Caco-2 (cell line): Measurements from ENCODE around the gene R3HCC1L. TPM values are rescaled to one million over a fixed set of nuclear protein-coding genes. Genes with fewer than 3 reads are reported as not detected.
A peak's percentile ranks its signal among the peaks of the same experiment; 100 is the strongest.

Experiments used
- BruUV-seq: library from RNA; stranded (reverse); fragments of 400-500 nt; replicated peaks from 2 replicates; lab custom pipeline; 2021; lab: Mats Ljungman, UMichigan
- CTCF ChIA-PET: fragments of 300-600 bp; sonication (Branson Sonifier 250); formaldehyde crosslinking; loops from one replicate; lab custom pipeline; 2022; ENCODE audit warnings: antibody characterized with exemption; lab: Charles Lee
- POLR2A ChIA-PET: fragments of 300-600 bp; sonication (Branson Sonifier 250); formaldehyde crosslinking; loops from one replicate; lab custom pipeline; 2022; ENCODE audit warnings: antibody characterized with exemption; lab: Charles Lee
- DNase-seq, 2 experiments: peaks; one replicate each; pipeline versions ENCODE4 v3.0.0 to v3.0.0-alpha.2; 2020 to 2022
- H3K27me3 ChIP-seq: replicated peaks from 2 replicates; pipeline ENCODE4 v1.6.0; 2011; ENCODE audit warnings: low read length; ENCODE audit not compliant: control insufficient read depth, insufficient read depth
- H3K36me3 ChIP-seq: 2 replicates; pipeline ENCODE4 v1.5.1; 2011; ENCODE audit warnings: low read length; ENCODE audit not compliant: control insufficient read depth, insufficient read depth
- H3K4me1 ChIP-seq: fragments of 250-450 bp; sonication (Bioruptor Pico); 2 replicates; pipeline ENCODE4 v1.5.1; 2020; ENCODE audit warnings: mild to moderate bottlenecking
- H3K4me3 ChIP-seq: 2 replicates; pipeline ENCODE4 v1.5.1; 2011; ENCODE audit warnings: low read depth, mild to moderate bottlenecking, control low read depth, low read length
- H3K9me3 ChIP-seq: fragments of 250-450 bp; sonication (Bioruptor Pico); 2 replicates; pipeline ENCODE4 v1.5.1; 2020; ENCODE audit warnings: mild to moderate bottlenecking, moderate library complexity
- H3K27ac Mint-ChIP-seq: one replicate; pipeline ENCODE4 v1.8.0; 2022; ENCODE audit warnings: mixed read lengths; ENCODE audit not compliant: unreplicated experiment
- H3K27me3 Mint-ChIP-seq: one replicate; pipeline ENCODE4 v1.8.0; 2022; ENCODE audit warnings: mixed read lengths; ENCODE audit not compliant: insufficient read depth, unreplicated experiment
- H3K36me3 Mint-ChIP-seq: one replicate; pipeline ENCODE4 v1.8.0; 2022; ENCODE audit warnings: mild to moderate bottlenecking, mixed read lengths; ENCODE audit not compliant: insufficient read depth, unreplicated experiment
- H3K4me1 Mint-ChIP-seq: one replicate; pipeline ENCODE4 v1.8.0; 2022; ENCODE audit warnings: low read depth, mixed read lengths; ENCODE audit not compliant: unreplicated experiment
- H3K4me3 Mint-ChIP-seq: one replicate; pipeline ENCODE4 v1.8.0; 2022; ENCODE audit warnings: mild to moderate bottlenecking, moderate library complexity, mixed read lengths; ENCODE audit not compliant: unreplicated experiment
- H3K9me3 Mint-ChIP-seq: one replicate; pipeline ENCODE4 v1.8.0; 2022; ENCODE audit warnings: mixed read lengths; ENCODE audit not compliant: unreplicated experiment
- intact Hi-C: fragments of 100-400 bp; cut with micrococcal nuclease; formaldehyde crosslinking; loops from one replicate; pipeline ENCODE4 v1.10.0; 2022; ENCODE audit not compliant: unreplicated experiment
- total RNA-seq: library from RNA; stranded (reverse); gene quantifications from 2 replicates; pipeline ENCODE4 v1.2.3, GENCODE V29; 2022
- TF ChIP-seq, protein P1 (sequence below), 2 experiments: fragments of 200-600 bp in 1 of 2; IDR thresholded peaks; 1 replicate in 1 of 2; 2 replicates in 1 of 2; pipeline versions ENCODE4 v1.5.1 to v1.8.0; 2011 to 2022; ENCODE audit warnings: antibody characterized with exemption in 1 of 2, control low read depth in 1 of 2, inconsistent platforms in 1 of 2, low read depth in 1 of 2, low read length in 1 of 2, mild to moderate bottlenecking in 1 of 2, moderate library complexity in 1 of 2; ENCODE audit not compliant: insufficient read depth in 1 of 2, severe bottlenecking in 1 of 2, unreplicated experiment in 1 of 2

Gene R3HCC1L
- total RNA-seq, 1 experiment from 2014 or later = 16.5 TPM

DNA sequence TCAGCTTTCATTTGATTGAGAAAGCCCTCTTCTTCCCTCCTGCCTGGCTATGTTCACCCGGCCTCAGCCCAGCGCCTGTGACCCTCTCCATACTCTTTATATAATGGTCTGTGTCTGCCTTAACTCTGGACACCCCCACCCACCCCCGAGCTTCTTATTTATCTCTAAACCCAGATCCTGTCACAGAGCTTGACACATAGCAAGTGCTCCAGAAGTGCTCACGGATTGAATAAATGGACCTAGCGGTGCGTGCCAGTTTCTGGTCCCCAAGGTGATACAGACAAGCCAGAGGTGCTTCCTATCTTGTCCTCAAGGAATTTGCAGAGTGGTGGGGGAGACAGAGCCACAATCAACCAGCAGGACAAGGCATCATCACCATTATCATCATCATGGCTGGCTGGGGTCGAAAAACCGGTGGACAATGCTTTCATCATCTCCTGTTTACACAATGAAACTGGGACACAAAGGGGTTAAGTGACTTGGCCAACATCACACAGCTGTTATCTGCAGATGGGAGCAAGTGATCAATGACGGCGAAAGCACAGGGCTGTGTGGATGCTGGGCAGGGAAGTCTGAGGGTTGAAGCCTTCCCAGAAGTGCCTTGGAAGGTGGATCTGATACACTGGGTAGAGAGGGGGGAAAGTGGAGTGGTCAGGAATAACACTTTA, 135.8 kb downstream of the R3HCC1L start:
- Histone ChIP-seq H3K4me3 (no peak overlapping the region), H3K4me1 (peaks cover 28% of the 10 kb centered on the region), H3K9me3 (no peaks in the 10 kb centered on the region), H3K36me3 (no peaks in the 10 kb centered on the region), H3K27me3 (no peaks in the 10 kb centered on the region)
- Mint-ChIP-seq H3K4me1 (peaks cover 37% of the 10 kb centered on the region), H3K36me3 (peaks cover 4% of the 10 kb centered on the region), H3K27me3 (no peaks in the 10 kb centered on the region), H3K27ac (peak overlapping the region; percentile 77), H3K9me3 (no peaks in the 10 kb centered on the region), H3K4me3 (peak overlapping the region; percentile 8)
- ChIA-PET POLR2A (no interaction called here), CTCF (no interaction called here)
- no TSS peak for BruUV-seq
- TF ChIP-seq, protein P1, sequence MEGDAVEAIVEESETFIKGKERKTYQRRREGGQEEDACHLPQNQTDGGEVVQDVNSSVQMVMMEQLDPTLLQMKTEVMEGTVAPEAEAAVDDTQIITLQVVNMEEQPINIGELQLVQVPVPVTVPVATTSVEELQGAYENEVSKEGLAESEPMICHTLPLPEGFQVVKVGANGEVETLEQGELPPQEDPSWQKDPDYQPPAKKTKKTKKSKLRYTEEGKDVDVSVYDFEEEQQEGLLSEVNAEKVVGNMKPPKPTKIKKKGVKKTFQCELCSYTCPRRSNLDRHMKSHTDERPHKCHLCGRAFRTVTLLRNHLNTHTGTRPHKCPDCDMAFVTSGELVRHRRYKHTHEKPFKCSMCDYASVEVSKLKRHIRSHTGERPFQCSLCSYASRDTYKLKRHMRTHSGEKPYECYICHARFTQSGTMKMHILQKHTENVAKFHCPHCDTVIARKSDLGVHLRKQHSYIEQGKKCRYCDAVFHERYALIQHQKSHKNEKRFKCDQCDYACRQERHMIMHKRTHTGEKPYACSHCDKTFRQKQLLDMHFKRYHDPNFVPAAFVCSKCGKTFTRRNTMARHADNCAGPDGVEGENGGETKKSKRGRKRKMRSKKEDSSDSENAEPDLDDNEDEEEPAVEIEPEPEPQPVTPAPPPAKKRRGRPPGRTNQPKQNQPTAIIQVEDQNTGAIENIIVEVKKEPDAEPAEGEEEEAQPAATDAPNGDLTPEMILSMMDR (IDR thresholded peaks at IDR 0.05; ENCODE audit: insufficient read depth in 1 of 2, low read depth in 1 of 2, low read length in 1 of 2, severe bottlenecking in 1 of 2, unreplicated experiment in 1 of 2) = no peak
- DNase-seq = peak in 1 of 2 experiments; percentile 41
- intact Hi-C loops = loop anchor here (2.0 kb wide), 1 partner anchor 39 kb away; no protein-coding TSS in a partner anchor

DNA sequence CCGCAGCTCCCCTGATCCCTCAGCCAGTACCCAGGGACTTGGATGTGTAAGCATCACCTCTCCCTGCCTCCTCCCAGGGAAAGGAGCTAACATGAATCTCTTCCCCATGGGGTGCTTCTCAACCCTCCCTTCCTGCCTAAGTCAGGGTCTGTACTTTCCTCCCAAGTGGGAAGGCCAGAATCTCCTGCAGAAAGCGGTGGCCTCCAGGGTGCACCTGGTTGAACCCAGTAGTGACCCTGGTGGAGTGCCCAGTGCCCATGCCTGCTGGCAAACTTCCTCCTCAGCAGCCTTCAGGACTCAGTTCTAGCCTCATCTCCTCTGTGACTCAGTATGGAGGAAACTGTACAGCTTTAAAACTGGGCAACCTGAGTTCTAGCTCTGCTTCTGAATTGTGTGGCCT, 136.3 kb downstream of the R3HCC1L start:
- BruUV-seq = no TSS peak
- Histone ChIP-seq H3K27me3 (no peaks in the 10 kb centered on the region), H3K36me3 (no peaks in the 10 kb centered on the region), H3K4me1 (peaks cover 28% of the 10 kb centered on the region), H3K4me3 (no peak overlapping the region), H3K9me3 (no peaks in the 10 kb centered on the region)
- H3K27ac Mint-ChIP-seq = no peak overlapping the region
- H3K27me3 Mint-ChIP-seq = no peaks in the 10 kb centered on the region
- H3K36me3 Mint-ChIP-seq = peaks cover 4% of the 10 kb centered on the region
- ChIA-PET CTCF (no interaction called here), POLR2A (no interaction called here)
- intact Hi-C loops = loop anchor here (2.0 kb wide), 1 partner anchor 38 kb away; no protein-coding TSS in a partner anchor
- TF ChIP-seq, protein P1 (IDR thresholded peaks at IDR 0.05; ENCODE audit: insufficient read depth in 1 of 2, low read depth in 1 of 2, low read length in 1 of 2, severe bottlenecking in 1 of 2, unreplicated experiment in 1 of 2) = no peak
- H3K9me3 Mint-ChIP-seq = peaks cover 5% of the 10 kb centered on the region
- H3K4me3 Mint-ChIP-seq = no peak overlapping the region
- peaks cover 36% of the 10 kb centered on the region for H3K4me1 Mint-ChIP-seq
- no peak for DNase-seq

DNA sequence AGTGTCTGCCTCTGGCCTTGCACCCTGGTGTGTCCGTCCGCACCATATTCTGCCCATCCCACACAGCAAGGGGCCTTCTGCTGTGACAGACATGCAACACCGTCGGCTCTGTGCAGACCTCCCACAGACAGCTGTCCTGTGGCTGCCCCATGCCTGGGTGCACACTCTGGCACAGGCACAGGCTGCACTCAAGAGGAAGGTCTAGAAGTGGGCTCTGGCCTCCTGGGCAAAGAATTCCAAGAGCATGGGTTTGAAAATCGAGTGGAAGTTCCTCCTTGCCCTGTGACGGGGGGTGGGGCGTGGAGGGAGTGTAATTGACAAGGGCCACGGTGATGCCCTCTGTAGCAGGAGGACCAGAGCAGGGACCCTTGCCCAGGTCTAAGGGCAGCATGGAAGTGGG, 137.8 kb downstream of the R3HCC1L start:
- intact Hi-C loops = no loop called here
- no peak overlapping the region for H3K4me3 ChIP-seq
- BruUV-seq = no TSS peak
- no peaks in the 10 kb centered on the region for H3K36me3 ChIP-seq
- Mint-ChIP-seq H3K4me3 (no peak overlapping the region), H3K36me3 (peaks cover 4% of the 10 kb centered on the region), H3K4me1 (peaks cover 21% of the 10 kb centered on the region), H3K27me3 (no peaks in the 10 kb centered on the region), H3K27ac (no peak overlapping the region), H3K9me3 (peaks cover 9% of the 10 kb centered on the region)
- H3K9me3 ChIP-seq = no peaks in the 10 kb centered on the region
- DNase-seq = no peak
- TF ChIP-seq, protein P1 (IDR thresholded peaks at IDR 0.05; ENCODE audit: insufficient read depth in 1 of 2, low read depth in 1 of 2, low read length in 1 of 2, severe bottlenecking in 1 of 2, unreplicated experiment in 1 of 2) = no peak
- CTCF ChIA-PET = no interaction called here
- POLR2A ChIA-PET = no interaction called here
- no peaks in the 10 kb centered on the region for H3K27me3 ChIP-seq
- peaks cover 28% of the 10 kb centered on the region for H3K4me1 ChIP-seq
